GM12878 (cell line): ENCODE results near the gene SRF. TPM values are rescaled to one million over a fixed set of nuclear protein-coding genes. Genes with fewer than 3 reads are reported as not detected.

Source experiments
- BCLAF1 ChIP-seq: fragments of 450-650 bp; IDR thresholded peaks from 2 replicates; pipeline ENCODE4 v1.6.1; 2017; ENCODE audit warnings: antibody characterized with exemption, mild to moderate bottlenecking, moderate library complexity
- BHLHE40 ChIP-seq, 2 experiments: fragments of 450-650 bp in 1 of 2; IDR thresholded peaks; 2 replicates each; pipeline ENCODE4 v1.6.1; 2011 to 2017; ENCODE audit warnings: low read depth in 2 of 2, borderline replicate concordance in 1 of 2, improper control_type of control experiment in 1 of 2, low read length in 1 of 2, mild to moderate bottlenecking in 1 of 2
- BRCA1 ChIP-seq: IDR thresholded peaks from 2 replicates; pipeline ENCODE4 v1.6.1; 2011; ENCODE audit warnings: low read depth, low read length, improper control_type of control experiment
- E2F4 ChIP-seq: IDR thresholded peaks from 2 replicates; pipeline ENCODE4 v1.6.1; 2012; ENCODE audit warnings: low read depth, low read length, improper control_type of control experiment
- EGR1 ChIP-seq, 2 experiments: IDR thresholded peaks; 1 replicate in 1 of 2; 2 replicates in 1 of 2; pipeline ENCODE4 v1.6.1; 2011 to 2012; ENCODE audit warnings: low read depth in 2 of 2, low read length in 2 of 2, borderline replicate concordance in 1 of 2, mild to moderate bottlenecking in 1 of 2, moderate library complexity in 1 of 2
- EP300 ChIP-seq, 2 experiments: fragments of 150-350 bp in 1 of 2; IDR thresholded peaks; 2 replicates each; pipeline ENCODE4 v1.6.1; 2011 to 2012; ENCODE audit warnings: low read depth in 2 of 2, low read length in 2 of 2, borderline replicate concordance in 1 of 2, improper control_type of control experiment in 1 of 2, inconsistent platforms in 1 of 2; ENCODE audit not compliant: control insufficient read depth in 1 of 2
- ESRRA ChIP-seq: IDR thresholded peaks from 2 replicates; pipeline ENCODE4 v1.6.1; 2012; ENCODE audit warnings: mild to moderate bottlenecking, low read length, improper control_type of control experiment
- MXI1 ChIP-seq: fragments of 150-350 bp; IDR thresholded peaks from 2 replicates; pipeline ENCODE4 v1.6.1; 2011; ENCODE audit warnings: low read depth, mild to moderate bottlenecking, inconsistent platforms, low read length, improper control_type of control experiment
- PAX8 ChIP-seq: fragments of 450-650 bp; IDR thresholded peaks from 2 replicates; pipeline ENCODE4 v1.6.1; 2017; ENCODE audit warnings: mild to moderate bottlenecking, moderate library complexity
- POLR2AphosphoS2 ChIP-seq: IDR thresholded peaks from 2 replicates; pipeline ENCODE4 v1.6.1; 2011; ENCODE audit warnings: low read depth, mild to moderate bottlenecking, low read length, improper control_type of control experiment, moderate library complexity
- RUNX3 ChIP-seq: IDR thresholded peaks from 2 replicates; pipeline ENCODE4 v1.6.1; 2012; ENCODE audit warnings: low read length, inconsistent platforms
- SKIL ChIP-seq: fragments of 450-650 bp; IDR thresholded peaks from 2 replicates; pipeline ENCODE4 v1.6.1; 2017; ENCODE audit warnings: mild to moderate bottlenecking, low read depth, inconsistent platforms; ENCODE audit not compliant: poor library complexity, severe bottlenecking
- SPI1 ChIP-seq: IDR thresholded peaks from 2 replicates; pipeline ENCODE4 v1.6.1; 2011; ENCODE audit warnings: low read depth, mild to moderate bottlenecking, low read length, moderate library complexity, borderline replicate concordance; ENCODE audit not compliant: insufficient read depth
- SUPT20H ChIP-seq: IDR thresholded peaks from 2 replicates; pipeline ENCODE4 v1.6.1; 2011; ENCODE audit warnings: low read depth, mild to moderate bottlenecking, low read length, moderate library complexity, borderline replicate concordance; ENCODE audit not compliant: control insufficient read depth
- TARDBP ChIP-seq: IDR thresholded peaks from 2 replicates; pipeline ENCODE4 v1.6.1; 2016; ENCODE audit warnings: borderline replicate concordance
- ZBTB11 ChIP-seq: fragments of 450-650 bp; formaldehyde crosslinking; IDR thresholded peaks from 2 replicates; pipeline ENCODE4 v1.5.0; 2022; ENCODE audit warnings: mild to moderate bottlenecking, missing genetic modification characterization
- ZNF622 ChIP-seq: fragments of 450-650 bp; IDR thresholded peaks from 2 replicates; pipeline ENCODE4 v1.6.1; 2017; ENCODE audit warnings: mild to moderate bottlenecking, inconsistent platforms
- ZSCAN29 ChIP-seq: fragments of 450-650 bp; IDR thresholded peaks from 2 replicates; pipeline ENCODE4 v1.6.1; 2017; ENCODE audit warnings: mild to moderate bottlenecking, moderate library complexity
- ZZZ3 ChIP-seq: IDR thresholded peaks from 2 replicates; pipeline ENCODE4 v1.6.1; 2011; ENCODE audit warnings: low read depth; ENCODE audit not compliant: control insufficient read depth, insufficient read length
- polyA plus RNA-seq, 11 experiments: library from polyadenylated mRNA; depleted of rRNA in 4 of 11; unstranded in 6 of 11; stranded (reverse) in 5 of 11; fragments of >200 nt; fragmentation: Nextera tagmentation in 4 of 11; fragmentation: Illumina TruSeq in 1 of 11; extraction: Ambion mirVana in 4 of 11; extraction: Trizol in 1 of 11; gene quantifications; 1 replicate in 1 of 11; 2 replicates in 10 of 11; pipeline versions ENCODE4 v1.2.1 to v1.2.3, GENCODE V29; 2011 to 2016; ENCODE audit warnings: inconsistent platforms in 2 of 11, missing spikeins in 2 of 11, low read depth in 1 of 11
- total RNA-seq, 4 experiments: library from RNA; depleted of rRNA in 3 of 4; stranded (reverse); fragments of >200 nt in 3 of 4; fragmentation: Illumina TruSeq in 1 of 4; extraction: Trizol in 1 of 4; gene quantifications; 2 replicates each; pipeline versions ENCODE4 v1.2.1 to v1.2.3, GENCODE V29; 2013 to 2021

The SRF gene
- total and polyA plus RNA-seq, 10 of the 15 experiments (the other 5 are each of a cell fraction or from before 2014, with no cell fraction given), result 2.3 to 56.3 (median 28.2) TPM

GRCh38 chr6:43174263-43175112, 3.4 kb downstream of the SRF start (continued):
- TF ChIP-seq SPI1, result peak; percentile 68
- no peak for TF ChIP-seq ZNF622
- peak; percentile 74 for TF ChIP-seq RUNX3
- TF ChIP-seq TARDBP, result no peak
- TF ChIP-seq MXI1, result peak; percentile 97
- no peak for TF ChIP-seq BCLAF1
- TF ChIP-seq ZBTB11 (CRISPR knock-in tag), result no peak
- TF ChIP-seq POLR2AphosphoS2, result no peak
- TF ChIP-seq E2F4, result peak; percentile 42
- no peak for TF ChIP-seq ZZZ3
- TF ChIP-seq SUPT20H, result no peak
- TF ChIP-seq PAX8, result no peak
- no peak for TF ChIP-seq BRCA1
- no peak for TF ChIP-seq ZSCAN29
- peak; percentile 100 for TF ChIP-seq BHLHE40 (IDR thresholded peaks at IDR 0.05; ENCODE audit: borderline replicate concordance in 1 of 2, low read depth in 2 of 2, low read length in 1 of 2)
- no peak for TF ChIP-seq ESRRA
- TF ChIP-seq SKIL, result peak; percentile 71
- peak in 1 of 2 experiments; percentile 66; a peak in 1 of 3 replicates for TF ChIP-seq EGR1 (IDR thresholded peaks at IDR 0.05; ENCODE audit: borderline replicate concordance in 1 of 2, low read depth in 2 of 2, low read length in 2 of 2)
- peak; percentile 41 to 70; a peak in 1 of 4 replicates for TF ChIP-seq EP300 (IDR thresholded peaks at IDR 0.05; ENCODE audit: borderline replicate concordance in 1 of 2, control insufficient read depth in 1 of 2, low read depth in 2 of 2, low read length in 2 of 2)
